Vagina (tissue), 2 donors: ENCODE measurements around the gene SMARCE1. TPM values are rescaled to one million over a fixed set of nuclear protein-coding genes. Genes with fewer than 3 reads are reported as not detected.

Experiments used
- DNase-seq, 2 donors: peaks; one replicate each; pipeline ENCODE4 v3.0.0-alpha.2; 2017; ENCODE audit errors: extremely low spot score in 2 of 2
- H3K27ac ChIP-seq: fragments of 200-600 bp; sonication (generic); one replicate; pipeline ENCODE4 v1.5.1; 2019
- H3K27me3 ChIP-seq: fragments of 200-600 bp; sonication (generic); one replicate; pipeline ENCODE4 v1.5.1; 2019
- H3K36me3 ChIP-seq, 2 donors: fragments of 200-600 bp; sonication (generic); one replicate each; pipeline ENCODE4 v1.5.1; 2017 to 2019
- H3K4me1 ChIP-seq: fragments of 200-600 bp; sonication (generic); one replicate; pipeline ENCODE4 v1.5.1; 2019
- H3K4me3 ChIP-seq, 2 donors: fragments of 200-600 bp; sonication (generic); 1 replicate in 1 of 2; 2 replicates in 1 of 2; pipeline ENCODE4 v1.5.1; 2016 to 2019
- H3K9me3 ChIP-seq: fragments of 200-600 bp; sonication (generic); one replicate; pipeline ENCODE4 v1.5.1; 2019
- CTCF ChIP-seq, 3 experiments: fragments of 450-650 bp in 2 of 3; fragments of 200-600 bp in 1 of 3; sonication (generic) in 1 of 3; IDR thresholded peaks; one replicate each; pipeline ENCODE4 v1.5.1; 2017 to 2019; ENCODE audit warnings: antibody characterized with exemption in 3 of 3, mild to moderate bottlenecking in 2 of 3, moderate library complexity in 2 of 3
- POLR2A ChIP-seq, 2 donors: fragments of 450-650 bp; IDR thresholded peaks; one replicate each; pipeline ENCODE4 v1.6.1; 2017; ENCODE audit warnings: antibody characterized with exemption in 2 of 2, mild to moderate bottlenecking in 2 of 2, moderate library complexity in 2 of 2
- POLR2AphosphoS5 ChIP-seq, 2 donors: sonication (generic); formaldehyde crosslinking; IDR thresholded peaks; one replicate each; pipeline ENCODE4 v1.9.0; 2017; ENCODE audit warnings: antibody characterized with exemption in 2 of 2, mild to moderate bottlenecking in 2 of 2, low read depth in 1 of 2; ENCODE audit not compliant: insufficient read depth in 1 of 2
- intact Hi-C: fragments of 100-400 bp; cut with DNase I; formaldehyde crosslinking; loops from one replicate; pipeline ENCODE4 v1.15.1; 2023
- total RNA-seq: library from RNA; depleted of rRNA; stranded (reverse); fragments of >200 nt; gene quantifications from one replicate; pipeline ENCODE4 v1.2.3, GENCODE V29; 2016

Gene SMARCE1
- total RNA-seq, 1 donor from 2014 or later: 96.3 TPM

GRCh38 chr17:40612599-40613244, 34.9 kb downstream of the SMARCE1 start:
- no peak for DNase-seq
- H3K4me3 ChIP-seq: no peak overlapping the region

GRCh38 chr17:40611840-40612474, 35.7 kb downstream of the SMARCE1 start:
- TF ChIP-seq POLR2A (IDR thresholded peaks at IDR 0.05) (no peak), POLR2AphosphoS5 (IDR thresholded peaks at IDR 0.05; ENCODE audit: insufficient read depth in 1 of 2, low read depth in 1 of 2) (no peak), CTCF (IDR thresholded peaks at IDR 0.05) (no peak)
- peaks cover 3% of the 10 kb centered on the region for H3K4me1 ChIP-seq
- no peaks in the 10 kb centered on the region for H3K27me3 ChIP-seq
- no peaks in the 10 kb centered on the region for H3K36me3 ChIP-seq
- no peaks in the 10 kb centered on the region for H3K9me3 ChIP-seq
- intact Hi-C loops: loop anchor here (10.0 kb wide), 1 partner anchor 183 kb away; the partner anchor contains the start of gene KRT28
- no peak overlapping the region for H3K4me3 ChIP-seq
- DNase-seq: no peak
- no peak overlapping the region for H3K27ac ChIP-seq

More at GRCh38 chr17:40612599-40613244, 34.9 kb downstream of the SMARCE1 start:
- no peak for TF ChIP-seq POLR2A (IDR thresholded peaks at IDR 0.05)
- no peak for TF ChIP-seq POLR2AphosphoS5 (IDR thresholded peaks at IDR 0.05; ENCODE audit: insufficient read depth in 1 of 2, low read depth in 1 of 2)
- no peak for TF ChIP-seq CTCF (IDR thresholded peaks at IDR 0.05)
- Histone ChIP-seq H3K27me3 (no peaks in the 10 kb centered on the region), H3K27ac (no peak overlapping the region), H3K4me1 (peaks cover 6% of the 10 kb centered on the region), H3K9me3 (no peaks in the 10 kb centered on the region), H3K36me3 (no peaks in the 10 kb centered on the region)
- intact Hi-C loops: loop anchor here (10.0 kb wide), 1 partner anchor 182 kb away; the partner anchor contains the start of gene KRT28

GRCh38 chr17:40610359-40610758, 37.3 kb downstream of the SMARCE1 start:
- H3K27me3 ChIP-seq: no peaks in the 10 kb centered on the region
- H3K4me1 ChIP-seq: peaks cover 5% of the 10 kb centered on the region
- intact Hi-C loops: loop anchor here (10.0 kb wide), 1 partner anchor 184 kb away; the partner anchor contains the start of gene KRT28
- no peak for TF ChIP-seq POLR2AphosphoS5 (IDR thresholded peaks at IDR 0.05; ENCODE audit: insufficient read depth in 1 of 2, low read depth in 1 of 2)
- no peak for TF ChIP-seq CTCF (IDR thresholded peaks at IDR 0.05)
- TF ChIP-seq POLR2A (IDR thresholded peaks at IDR 0.05): no peak
- no peak overlapping the region for H3K4me3 ChIP-seq
- H3K36me3 ChIP-seq: no peaks in the 10 kb centered on the region
- DNase-seq: no peak
- no peak overlapping the region for H3K27ac ChIP-seq
- no peaks in the 10 kb centered on the region for H3K9me3 ChIP-seq

GRCh38 chr17:40608061-40608581, 39.5 kb downstream of the SMARCE1 start:
- H3K36me3 ChIP-seq: no peaks in the 10 kb centered on the region
- no peak for TF ChIP-seq CTCF (IDR thresholded peaks at IDR 0.05)
- no peak for TF ChIP-seq POLR2A (IDR thresholded peaks at IDR 0.05)
- no peak for TF ChIP-seq POLR2AphosphoS5 (IDR thresholded peaks at IDR 0.05; ENCODE audit: insufficient read depth in 1 of 2, low read depth in 1 of 2)
- peaks cover 5% of the 10 kb centered on the region for H3K4me1 ChIP-seq
- H3K9me3 ChIP-seq: no peaks in the 10 kb centered on the region
- no peaks in the 10 kb centered on the region for H3K27me3 ChIP-seq
- H3K27ac ChIP-seq: no peak overlapping the region
- H3K4me3 ChIP-seq: no peak overlapping the region
- DNase-seq: no peak
- intact Hi-C loops: no loop called here
